ENCODE measurements around the gene ZNF526.
"Not testable (repeated sequence)": the region's sequence is repeated elsewhere in the genome, so short reads cannot be mapped to it uniquely, and the experiment has no call there.

ZNF526 gene

DNA sequence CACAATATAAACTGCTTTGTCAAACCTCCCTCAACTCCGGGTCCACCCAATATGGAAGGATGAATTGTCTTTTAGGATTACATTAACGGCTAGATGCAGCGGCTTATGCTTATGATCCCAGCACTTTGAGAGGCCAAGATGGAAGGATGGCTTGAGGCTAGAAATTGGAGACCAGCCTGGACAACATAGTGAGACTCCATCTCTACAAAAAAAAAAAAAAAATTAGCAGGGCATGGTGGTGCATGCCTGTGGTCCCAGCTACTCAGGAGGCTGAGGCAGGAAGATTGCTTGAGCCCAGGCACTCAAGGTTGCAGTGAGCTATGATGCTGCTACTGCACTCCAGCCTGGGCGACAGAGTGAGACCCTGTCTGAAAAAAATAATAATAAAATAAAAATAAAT, 46.0 kb downstream of the ZNF526 start:
- DNase-seq (ENCODE audit: low spot score) = not testable (repeated sequence)

- DNase-seq (ENCODE audit: low spot score) = not testable (repeated sequence)
These were observed 47.0 kb downstream of the ZNF526 start for GRCh38 chr19:42266928-42267603.

GRCh38 chr19:42267644-42268141, 47.6 kb downstream of the ZNF526 start:
- DNase-seq (ENCODE audit: low spot score) = no peak

DNA sequence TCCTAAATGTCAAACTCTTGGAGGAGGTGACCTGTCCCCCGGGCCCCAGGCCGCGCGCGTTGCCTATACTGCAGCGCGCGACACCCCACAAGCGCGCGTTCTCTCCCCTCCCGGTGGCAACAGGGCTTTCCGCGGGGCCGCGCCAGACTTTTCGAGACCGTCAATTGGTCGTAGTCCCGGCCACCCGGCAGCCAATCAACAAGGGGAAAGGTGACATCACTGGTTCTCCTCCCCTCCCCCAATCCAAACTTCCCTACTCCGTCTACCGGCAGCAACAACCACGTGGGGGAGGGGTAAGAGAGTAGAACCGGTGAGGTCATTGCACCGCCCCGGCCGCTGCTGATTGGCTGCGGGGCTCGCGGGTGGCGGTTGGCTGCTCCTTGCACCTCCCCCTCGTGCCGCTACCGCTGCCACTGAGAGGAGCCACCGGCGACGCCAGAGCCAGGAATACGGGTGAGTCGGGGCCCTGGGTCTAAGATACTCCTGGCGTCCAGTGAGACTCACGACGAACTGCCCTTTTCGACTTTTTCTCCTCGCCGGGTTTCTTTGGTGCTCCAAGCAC, 48.1 kb downstream of the ZNF526 start:
- DNase-seq (ENCODE audit: low spot score) = peak; percentile 88

DNA sequence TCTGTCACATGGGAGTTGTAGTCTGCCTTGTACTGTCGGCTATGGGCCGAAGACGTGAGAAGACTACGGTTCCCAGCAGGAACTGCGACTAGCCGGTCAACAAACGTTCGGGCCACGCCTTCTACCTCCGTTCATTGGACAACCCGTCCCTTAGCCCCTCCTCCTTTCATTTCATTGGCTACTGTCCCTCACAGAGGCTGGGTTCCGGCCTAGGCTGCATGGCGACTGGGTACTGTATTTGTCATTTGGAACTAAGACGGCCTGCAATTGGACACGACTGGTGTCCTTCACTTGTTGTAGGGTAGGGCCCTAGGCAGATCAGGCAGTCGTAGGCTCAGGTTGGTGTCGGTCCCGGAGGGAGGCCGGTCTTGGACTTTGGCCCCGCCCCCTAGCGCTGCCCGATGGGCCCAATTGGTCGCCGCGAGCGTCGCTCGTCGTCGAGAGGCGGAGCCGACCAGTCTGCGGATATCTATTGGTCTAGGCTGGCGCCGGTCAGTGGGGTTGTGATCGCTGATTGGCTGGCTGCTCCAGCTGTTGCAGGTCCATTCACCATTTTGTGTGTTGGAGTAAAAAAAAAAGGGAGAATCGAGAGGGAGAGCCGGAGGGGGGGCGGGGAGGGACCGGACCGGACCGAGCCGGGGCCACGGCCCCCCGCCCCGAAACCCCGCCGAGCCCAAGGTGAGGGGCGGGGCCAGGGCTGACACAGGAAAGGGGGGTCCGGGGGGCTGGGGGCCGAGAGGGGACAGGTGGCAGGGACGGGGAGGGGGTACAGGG, 48.8 kb downstream of the ZNF526 start, which contains the start of gene CIC:
Gene CIC, plus strand, starts transcription at position 549 of the 774 bp plus-strand sequence. CDS start 2,532 bp downstream, outside the sequence.
- peak; percentile 96 for DNase-seq (ENCODE audit: low spot score)

- DNase-seq (ENCODE audit: low spot score) = no peak
These were observed 49.6 kb downstream of the ZNF526 start for GRCh38 chr19:42269478-42270345.

GRCh38 chr19:42270346-42271044, 50.4 kb downstream of the ZNF526 start:
- no peak for DNase-seq (ENCODE audit: low spot score)

DNA sequence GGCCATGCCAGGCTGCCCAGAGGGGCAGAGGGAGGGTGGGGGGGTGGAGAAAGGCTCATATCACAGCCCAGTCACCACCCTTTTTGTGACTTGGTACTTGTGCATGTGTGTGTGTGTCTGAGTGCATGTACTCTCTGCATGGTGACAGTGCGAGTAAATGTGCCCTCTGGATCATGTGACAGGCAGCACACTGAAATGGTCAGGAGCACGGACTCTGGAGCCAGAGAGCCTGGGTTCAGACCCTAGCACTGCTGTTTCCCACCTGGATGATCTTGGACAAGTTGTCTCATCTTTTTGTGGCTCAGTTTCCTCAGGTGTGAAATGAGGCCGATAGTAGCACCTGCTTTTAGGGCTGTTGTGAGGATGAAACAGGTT, 50.9 kb downstream of the ZNF526 start:
- no peak for DNase-seq (ENCODE audit: low spot score)

GRCh38 chr19:42271861-42272534, 51.9 kb downstream of the ZNF526 start:
- DNase-seq (ENCODE audit: low spot score) = no peak

DNA sequence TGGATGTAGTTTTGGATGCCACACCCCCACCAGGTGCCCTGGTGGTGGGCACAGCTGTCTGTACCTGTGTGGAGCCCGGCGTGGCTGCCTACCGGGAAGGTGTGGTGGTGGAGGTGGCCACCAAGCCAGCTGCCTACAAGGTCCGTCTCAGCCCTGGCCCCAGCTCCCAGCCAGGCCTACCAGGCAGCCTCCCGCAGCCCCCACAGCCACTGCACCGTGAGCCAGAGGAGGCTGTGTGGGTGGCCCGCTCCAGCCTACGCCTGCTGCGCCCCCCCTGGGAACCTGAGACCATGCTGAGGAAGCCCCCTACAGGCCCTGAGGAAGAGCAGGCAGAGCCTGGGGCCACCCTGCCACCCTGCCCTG, 52.4 kb downstream of the ZNF526 start:
- DNase-seq (ENCODE audit: low spot score) = no peak

DNA sequence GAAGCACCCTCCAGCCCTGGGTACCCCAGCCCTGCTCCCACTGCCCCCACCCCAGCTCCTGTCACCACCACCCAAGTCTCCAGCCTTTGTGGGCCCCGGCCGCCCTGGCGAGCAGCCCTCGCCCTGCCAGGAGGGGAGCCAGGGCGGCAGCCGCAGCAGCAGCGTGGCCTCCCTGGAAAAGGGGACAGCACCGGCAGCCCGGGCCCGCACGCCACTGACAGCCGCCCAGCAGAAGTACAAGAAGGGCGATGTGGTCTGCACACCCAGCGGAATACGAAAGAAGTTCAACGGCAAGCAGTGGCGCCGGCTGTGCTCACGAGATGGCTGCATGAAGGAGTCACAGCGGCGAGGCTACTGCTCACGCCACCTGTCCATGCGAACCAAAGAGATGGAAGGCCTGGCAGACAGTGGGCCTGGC, 52.9 kb downstream of the ZNF526 start:
- DNase-seq (ENCODE audit: low spot score) = no peak

DNA sequence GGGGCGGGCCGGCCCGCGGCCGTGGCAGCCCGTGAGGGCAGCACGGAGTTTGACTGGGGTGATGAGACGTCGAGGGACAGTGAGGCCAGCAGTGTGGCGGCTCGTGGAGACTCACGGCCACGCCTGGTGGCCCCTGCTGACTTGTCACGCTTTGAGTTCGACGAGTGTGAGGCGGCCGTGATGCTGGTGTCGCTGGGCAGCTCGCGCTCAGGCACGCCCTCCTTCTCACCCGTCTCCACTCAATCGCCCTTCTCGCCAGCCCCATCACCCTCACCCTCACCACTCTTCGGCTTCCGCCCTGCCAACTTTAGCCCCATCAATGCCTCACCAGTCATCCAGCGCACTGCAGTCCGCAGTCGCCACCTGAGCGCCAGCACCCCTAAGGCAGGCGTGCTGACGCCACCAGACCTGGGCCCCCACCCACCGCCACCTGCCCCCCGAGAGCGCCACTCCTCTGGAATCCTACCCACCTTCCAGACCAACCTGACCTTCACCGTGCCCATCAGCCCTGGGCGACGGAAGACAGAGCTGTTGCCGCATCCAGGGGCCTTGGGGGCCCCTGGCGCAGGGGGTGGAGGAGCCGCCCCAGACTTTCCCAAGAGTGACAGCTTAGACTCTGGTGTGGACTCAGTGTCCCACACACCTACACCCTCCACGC, 53.4 kb downstream of the ZNF526 start:
- no peak for DNase-seq (ENCODE audit: low spot score)

DNA sequence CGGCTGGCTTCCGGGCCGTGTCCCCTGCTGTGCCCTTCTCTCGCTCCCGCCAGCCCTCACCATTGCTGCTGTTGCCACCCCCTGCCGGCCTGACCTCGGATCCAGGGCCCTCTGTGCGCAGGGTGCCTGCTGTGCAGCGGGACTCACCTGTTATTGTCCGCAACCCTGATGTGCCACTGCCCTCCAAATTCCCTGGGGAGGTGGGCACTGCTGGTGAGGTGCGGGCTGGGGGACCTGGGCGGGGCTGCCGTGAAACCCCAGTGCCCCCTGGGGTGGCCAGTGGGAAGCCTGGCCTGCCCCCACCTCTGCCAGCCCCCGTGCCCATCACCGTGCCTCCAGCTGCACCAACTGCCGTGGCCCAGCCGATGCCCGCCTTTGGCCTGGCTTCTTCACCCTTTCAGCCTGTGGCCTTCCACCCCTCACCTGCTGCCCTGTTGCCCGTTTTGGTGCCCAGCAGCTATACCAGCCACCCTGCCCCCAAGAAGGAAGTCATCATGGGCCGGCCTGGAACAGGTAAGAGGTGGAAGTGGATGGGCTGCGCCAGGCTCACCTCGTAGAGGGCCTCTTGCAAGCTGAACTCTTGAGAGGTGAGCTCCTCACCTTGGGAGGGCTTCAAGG, 54.1 kb downstream of the ZNF526 start:
- DNase-seq (ENCODE audit: low spot score) = no peak

GRCh38 chr19:42275103-42275502, 55.0 kb downstream of the ZNF526 start:
- no peak for DNase-seq (ENCODE audit: low spot score)

DNA sequence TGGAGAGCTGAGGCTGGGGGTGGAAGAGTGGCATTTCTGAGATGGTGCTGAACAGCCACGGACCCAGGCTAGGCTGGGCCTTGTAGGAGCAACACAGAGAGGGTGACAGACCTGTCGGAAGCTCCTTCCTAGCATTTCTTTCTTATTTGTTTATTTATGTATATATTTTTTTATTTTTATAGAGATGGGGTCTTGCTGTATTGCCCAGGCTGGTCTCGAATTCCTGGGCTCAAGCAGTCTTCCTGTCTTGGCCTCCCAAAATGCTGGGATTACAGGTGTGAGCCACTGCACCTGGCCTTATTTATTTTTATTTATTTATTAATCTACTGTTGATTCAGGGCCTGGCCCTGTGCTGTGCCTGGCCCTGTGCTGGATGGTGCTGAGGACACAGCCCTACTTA, 55.4 kb downstream of the ZNF526 start:
- no peak for DNase-seq (ENCODE audit: low spot score)

DNA sequence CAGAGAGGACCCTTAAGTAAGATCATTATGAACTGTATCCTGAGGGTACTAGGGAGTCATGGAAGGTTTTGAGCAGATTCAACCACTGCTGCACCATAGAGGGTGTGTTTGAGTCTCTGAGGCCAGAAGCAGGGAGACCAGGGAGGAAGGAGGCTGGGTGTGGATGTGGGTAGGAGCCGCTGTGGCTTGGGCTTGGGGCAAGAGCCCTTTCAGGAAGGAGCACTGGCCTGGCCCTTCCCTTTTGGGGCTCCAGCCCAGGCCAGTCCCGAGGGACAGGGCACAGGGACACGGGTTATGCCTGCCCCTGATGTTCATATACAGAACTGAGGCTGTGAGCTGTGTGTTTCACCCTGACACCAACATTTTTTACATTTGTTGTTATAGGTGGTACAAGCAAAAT, 56.2 kb downstream of the ZNF526 start:
- DNase-seq (ENCODE audit: low spot score) = no peak

DNA sequence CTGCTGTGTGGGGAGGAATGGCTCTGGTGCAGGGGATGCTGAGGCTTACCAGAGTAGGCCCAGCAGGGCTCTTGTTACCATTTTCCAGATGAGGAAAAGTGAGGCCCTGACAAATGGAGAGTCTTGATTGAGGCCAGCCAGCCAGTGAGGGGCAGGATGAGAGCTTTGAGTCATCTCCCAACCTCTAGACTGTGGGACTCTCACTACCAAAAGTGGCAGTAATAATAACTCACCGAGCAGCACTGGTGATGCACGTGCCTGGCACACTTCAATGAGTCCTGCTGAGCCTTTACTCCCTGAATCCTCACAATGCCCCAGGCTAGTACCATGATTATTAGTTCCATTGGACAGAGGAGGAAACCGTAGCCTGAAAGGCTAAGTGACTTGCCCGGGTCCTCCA, 56.7 kb downstream of the ZNF526 start:
- DNase-seq (ENCODE audit: low spot score) = no peak
